Raji (cell line): ENCODE measurements around the gene RELL1.

Source experiments
- POLR2A ChIP-seq: IDR thresholded peaks from 2 replicates; pipeline ENCODE4 v1.6.1; 2011; ENCODE audit warnings: low read depth, low read length, control low read depth; ENCODE audit not compliant: insufficient read depth

RELL1 gene

GRCh38 chr4:37679301-37679700 is 6.9 kb downstream of the RELL1 start:
- TF ChIP-seq POLR2A: no peak

GRCh38 chr4:37678624-37679023 is 7.6 kb downstream of the RELL1 start:
- no peak for TF ChIP-seq POLR2A

- no peak for TF ChIP-seq POLR2A
Observed at GRCh38 chr4:37675587-37676290, 10.4 kb downstream of the RELL1 start.

- TF ChIP-seq POLR2A: no peak
Observed at GRCh38 chr4:37674439-37674838, 11.7 kb downstream of the RELL1 start.

- no peak for TF ChIP-seq POLR2A
Observed at GRCh38 chr4:37673538-37674192, 12.5 kb downstream of the RELL1 start.

- TF ChIP-seq POLR2A: no peak
Observed at GRCh38 chr4:37671072-37671471, 15.1 kb downstream of the RELL1 start.

GRCh38 chr4:37670249-37670648 is 15.9 kb downstream of the RELL1 start:
- no peak for TF ChIP-seq POLR2A

GRCh38 chr4:37667197-37668100 is 18.7 kb downstream of the RELL1 start:
- no peak for TF ChIP-seq POLR2A

- no peak for TF ChIP-seq POLR2A
Observed at GRCh38 chr4:37666625-37667071, 19.5 kb downstream of the RELL1 start.

GRCh38 chr4:37665333-37666320 is 20.5 kb downstream of the RELL1 start:
- no peak for TF ChIP-seq POLR2A

- no peak for TF ChIP-seq POLR2A
Observed at GRCh38 chr4:37664696-37665095, 21.5 kb downstream of the RELL1 start.

GRCh38 chr4:37663552-37663951 is 22.6 kb downstream of the RELL1 start:
- no peak for TF ChIP-seq POLR2A

- no peak for TF ChIP-seq POLR2A
Observed at GRCh38 chr4:37662861-37663390, 23.2 kb downstream of the RELL1 start.

- TF ChIP-seq POLR2A: no peak
Observed at GRCh38 chr4:37662251-37662650, 23.9 kb downstream of the RELL1 start.
